Keratinocyte (primary cell): ENCODE measurements around the gene PCED1A.

Experiments
- EZH2 ChIP-seq: IDR thresholded peaks from one replicate; pipeline ENCODE4 v1.6.1; 2012; ENCODE audit warnings: inconsistent platforms, mild to moderate bottlenecking, low read length, moderate library complexity
- TF ChIP-seq, protein P1 (sequence below), 3 experiments: IDR thresholded peaks in 1 of 3; conservative IDR thresholded peaks in 1 of 3; optimal IDR thresholded peaks in 1 of 3; 2 replicates in 2 of 3; 3 replicates in 1 of 3; pipeline versions ENCODE3 to v1.5.1; 2011; ENCODE audit warnings: low read length in 3 of 3, mild to moderate bottlenecking in 3 of 3, moderate library complexity in 2 of 3, control low read depth in 1 of 3, inconsistent platforms in 1 of 3; ENCODE audit not compliant: insufficient read depth in 2 of 3; ENCODE audit errors: extremely low read depth in 1 of 3

DNA sequence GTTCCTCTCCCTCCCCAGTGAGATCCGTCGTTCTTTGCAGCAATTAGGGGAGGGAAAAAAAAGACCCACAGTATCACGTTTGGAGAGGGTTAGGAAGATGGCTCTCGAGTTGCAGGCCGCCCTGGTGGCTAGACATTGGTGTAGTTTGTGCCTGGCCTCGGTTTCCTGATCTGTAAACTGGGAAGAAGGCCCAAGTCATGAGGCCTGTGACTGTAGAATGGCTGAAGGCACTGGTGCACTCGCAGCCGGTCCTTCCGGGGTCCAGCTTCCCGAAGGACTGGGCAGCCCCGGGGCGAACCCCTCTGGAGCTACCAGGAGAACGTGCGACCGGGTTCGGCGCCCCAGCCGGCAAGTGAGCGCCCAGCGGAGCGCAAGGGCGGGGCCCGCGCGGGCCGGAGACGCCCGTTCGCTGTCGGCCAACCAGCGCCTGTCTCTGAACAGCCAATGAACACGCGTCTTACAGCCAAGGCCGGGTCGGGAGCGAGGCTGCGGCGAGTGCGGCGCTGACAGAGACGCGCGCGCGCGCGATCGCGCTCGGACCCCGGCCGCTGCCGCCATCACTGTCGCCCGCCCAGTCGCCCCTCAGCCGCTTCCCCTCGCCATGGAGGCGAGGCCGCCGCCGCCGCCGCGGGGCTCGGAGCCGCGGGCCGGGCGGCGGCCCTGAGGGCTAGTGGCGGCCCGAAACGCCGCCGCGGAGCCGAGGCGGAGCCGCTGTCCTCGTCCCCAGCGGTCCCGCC, 32.7 kb upstream of the PCED1A start, which contains the start of gene PTPRA:
- TF ChIP-seq, protein P1, sequence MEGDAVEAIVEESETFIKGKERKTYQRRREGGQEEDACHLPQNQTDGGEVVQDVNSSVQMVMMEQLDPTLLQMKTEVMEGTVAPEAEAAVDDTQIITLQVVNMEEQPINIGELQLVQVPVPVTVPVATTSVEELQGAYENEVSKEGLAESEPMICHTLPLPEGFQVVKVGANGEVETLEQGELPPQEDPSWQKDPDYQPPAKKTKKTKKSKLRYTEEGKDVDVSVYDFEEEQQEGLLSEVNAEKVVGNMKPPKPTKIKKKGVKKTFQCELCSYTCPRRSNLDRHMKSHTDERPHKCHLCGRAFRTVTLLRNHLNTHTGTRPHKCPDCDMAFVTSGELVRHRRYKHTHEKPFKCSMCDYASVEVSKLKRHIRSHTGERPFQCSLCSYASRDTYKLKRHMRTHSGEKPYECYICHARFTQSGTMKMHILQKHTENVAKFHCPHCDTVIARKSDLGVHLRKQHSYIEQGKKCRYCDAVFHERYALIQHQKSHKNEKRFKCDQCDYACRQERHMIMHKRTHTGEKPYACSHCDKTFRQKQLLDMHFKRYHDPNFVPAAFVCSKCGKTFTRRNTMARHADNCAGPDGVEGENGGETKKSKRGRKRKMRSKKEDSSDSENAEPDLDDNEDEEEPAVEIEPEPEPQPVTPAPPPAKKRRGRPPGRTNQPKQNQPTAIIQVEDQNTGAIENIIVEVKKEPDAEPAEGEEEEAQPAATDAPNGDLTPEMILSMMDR (optimal IDR thresholded peaks at IDR 0.05 in 1 of 3, IDR thresholded peaks at IDR 0.05 in 1 of 3, conservative IDR thresholded peaks at IDR 0.05 in 1 of 3; ENCODE audit: extremely low read depth in 1 of 3, insufficient read depth in 2 of 3, low read length in 3 of 3): no peak
- no peak for TF ChIP-seq EZH2
